ENCODE measurements around the gene CALD1.

DNA sequence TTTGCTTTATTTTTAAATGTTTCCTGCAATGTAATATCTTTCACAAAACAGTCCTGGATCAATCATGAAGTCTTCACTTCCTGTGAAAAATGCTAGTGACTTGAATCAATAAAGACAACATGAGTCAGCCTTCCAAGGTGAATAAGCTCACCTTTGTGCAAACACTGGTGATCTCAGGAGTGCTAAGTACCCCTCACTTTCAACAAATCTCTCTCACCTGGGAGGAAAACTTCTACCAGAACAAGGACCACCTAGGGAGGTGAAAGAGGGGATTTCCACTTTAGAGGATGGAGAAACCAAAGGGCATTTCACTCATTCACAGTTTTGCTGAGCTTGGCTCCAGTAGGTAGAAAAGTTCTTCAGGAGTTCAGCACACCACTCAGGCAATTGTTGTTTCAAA, 64.8 kb downstream of the CALD1 start:
- TF ChIP-seq, protein P1, sequence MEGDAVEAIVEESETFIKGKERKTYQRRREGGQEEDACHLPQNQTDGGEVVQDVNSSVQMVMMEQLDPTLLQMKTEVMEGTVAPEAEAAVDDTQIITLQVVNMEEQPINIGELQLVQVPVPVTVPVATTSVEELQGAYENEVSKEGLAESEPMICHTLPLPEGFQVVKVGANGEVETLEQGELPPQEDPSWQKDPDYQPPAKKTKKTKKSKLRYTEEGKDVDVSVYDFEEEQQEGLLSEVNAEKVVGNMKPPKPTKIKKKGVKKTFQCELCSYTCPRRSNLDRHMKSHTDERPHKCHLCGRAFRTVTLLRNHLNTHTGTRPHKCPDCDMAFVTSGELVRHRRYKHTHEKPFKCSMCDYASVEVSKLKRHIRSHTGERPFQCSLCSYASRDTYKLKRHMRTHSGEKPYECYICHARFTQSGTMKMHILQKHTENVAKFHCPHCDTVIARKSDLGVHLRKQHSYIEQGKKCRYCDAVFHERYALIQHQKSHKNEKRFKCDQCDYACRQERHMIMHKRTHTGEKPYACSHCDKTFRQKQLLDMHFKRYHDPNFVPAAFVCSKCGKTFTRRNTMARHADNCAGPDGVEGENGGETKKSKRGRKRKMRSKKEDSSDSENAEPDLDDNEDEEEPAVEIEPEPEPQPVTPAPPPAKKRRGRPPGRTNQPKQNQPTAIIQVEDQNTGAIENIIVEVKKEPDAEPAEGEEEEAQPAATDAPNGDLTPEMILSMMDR (conservative IDR thresholded peaks at IDR 0.05; ENCODE audit: low read depth, low read length): no peak
- TF ChIP-seq EZH2 (IDR thresholded peaks at IDR 0.05; ENCODE audit: borderline replicate concordance, low read depth, low read length, poor library complexity, severe bottlenecking): no peak
